ENCODE measurements around the gene SPIRE1.

DNA sequence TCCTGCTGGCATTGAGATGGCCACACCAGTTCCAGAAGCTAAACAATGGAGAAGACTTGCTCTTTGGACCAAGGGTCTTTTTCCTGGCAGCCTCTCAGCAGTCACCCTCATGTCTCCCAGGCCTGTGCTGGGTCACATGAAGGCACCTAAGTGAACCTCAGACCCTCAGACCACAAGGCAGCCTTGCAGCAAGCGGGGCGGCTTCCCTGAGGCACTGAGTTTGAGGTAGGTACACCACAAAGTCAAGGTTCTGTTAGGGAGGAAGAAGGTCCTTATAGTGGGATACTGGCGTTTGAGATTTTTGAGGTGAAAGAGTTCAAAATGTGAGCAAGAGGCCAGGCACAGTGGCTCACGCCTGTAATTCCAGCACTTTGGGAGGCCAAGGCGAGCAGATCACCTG is 258.7 kb downstream of the SPIRE1 start:
- TF ChIP-seq POLR2A (IDR thresholded peaks at IDR 0.05): no peak
- TF ChIP-seq, protein P1, sequence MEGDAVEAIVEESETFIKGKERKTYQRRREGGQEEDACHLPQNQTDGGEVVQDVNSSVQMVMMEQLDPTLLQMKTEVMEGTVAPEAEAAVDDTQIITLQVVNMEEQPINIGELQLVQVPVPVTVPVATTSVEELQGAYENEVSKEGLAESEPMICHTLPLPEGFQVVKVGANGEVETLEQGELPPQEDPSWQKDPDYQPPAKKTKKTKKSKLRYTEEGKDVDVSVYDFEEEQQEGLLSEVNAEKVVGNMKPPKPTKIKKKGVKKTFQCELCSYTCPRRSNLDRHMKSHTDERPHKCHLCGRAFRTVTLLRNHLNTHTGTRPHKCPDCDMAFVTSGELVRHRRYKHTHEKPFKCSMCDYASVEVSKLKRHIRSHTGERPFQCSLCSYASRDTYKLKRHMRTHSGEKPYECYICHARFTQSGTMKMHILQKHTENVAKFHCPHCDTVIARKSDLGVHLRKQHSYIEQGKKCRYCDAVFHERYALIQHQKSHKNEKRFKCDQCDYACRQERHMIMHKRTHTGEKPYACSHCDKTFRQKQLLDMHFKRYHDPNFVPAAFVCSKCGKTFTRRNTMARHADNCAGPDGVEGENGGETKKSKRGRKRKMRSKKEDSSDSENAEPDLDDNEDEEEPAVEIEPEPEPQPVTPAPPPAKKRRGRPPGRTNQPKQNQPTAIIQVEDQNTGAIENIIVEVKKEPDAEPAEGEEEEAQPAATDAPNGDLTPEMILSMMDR (IDR thresholded peaks at IDR 0.05): no peak
- TF ChIP-seq POLR2AphosphoS5 (IDR thresholded peaks at IDR 0.05): no peak
- TF ChIP-seq EP300 (IDR thresholded peaks at IDR 0.05): no peak
